DND-41 (cell line): ENCODE data around the gene DYNLT3.

ENCODE experiments used
- ATAC-seq: fragments of 200-7000 bp; cut with Tn5 transposase; 3 replicates; pipeline ENCODE4 v1.9.1; 2021; ENCODE audit warnings: low read depth; ENCODE audit not compliant: insufficient read depth
- DNase-seq: peaks from one replicate; pipeline ENCODE4 v3.0.0-alpha.2; 2020
- H2AFZ ChIP-seq: 2 replicates; pipeline ENCODE4 v1.6.0; 2012; ENCODE audit warnings: low read depth, low read length
- H3K27ac ChIP-seq: 2 replicates; pipeline ENCODE4 v1.5.1; 2012; ENCODE audit warnings: low read length, inconsistent platforms
- H3K27me3 ChIP-seq: fragments of 200-600 bp; sonication (generic); 2 replicates; pipeline ENCODE4 v1.6.0; 2012; ENCODE audit warnings: low read length, mild to moderate bottlenecking, inconsistent platforms; ENCODE audit not compliant: insufficient read depth, poor library complexity
- H3K36me3 ChIP-seq: 2 replicates; pipeline ENCODE4 v1.5.1; 2012; ENCODE audit warnings: low read length, inconsistent platforms; ENCODE audit not compliant: insufficient read depth
- H3K4me1 ChIP-seq: 2 replicates; pipeline ENCODE4 v1.5.1; 2012; ENCODE audit warnings: mild to moderate bottlenecking, low read length; ENCODE audit not compliant: insufficient read depth
- H3K4me2 ChIP-seq: 2 replicates; pipeline ENCODE4 v1.6.0; 2012; ENCODE audit warnings: mild to moderate bottlenecking, moderate library complexity, low read length, inconsistent platforms; ENCODE audit not compliant: insufficient read depth
- H3K4me3 ChIP-seq, 2 experiments: fragments of 200-600 bp in 1 of 2; shearing (Covaris generic) in 1 of 2; 2 replicates each; pipeline ENCODE4 v1.5.1; 2012 to 2016; ENCODE audit warnings: inconsistent platforms in 2 of 2, low read length in 2 of 2, mild to moderate bottlenecking in 2 of 2, low read depth in 1 of 2, moderate library complexity in 1 of 2
- H3K79me2 ChIP-seq: 2 replicates; pipeline ENCODE4 v1.6.0; 2012; ENCODE audit warnings: low read length, inconsistent platforms; ENCODE audit not compliant: insufficient read depth
- H3K9ac ChIP-seq: 2 replicates; pipeline ENCODE4 v1.6.0; 2012; ENCODE audit warnings: low read depth, mild to moderate bottlenecking, inconsistent platforms, low read length, moderate library complexity
- H3K9me3 ChIP-seq: 2 replicates; pipeline ENCODE4 v1.5.1; 2012; ENCODE audit warnings: low read length, moderate library complexity, mild to moderate bottlenecking, inconsistent platforms; ENCODE audit not compliant: insufficient read depth, severe bottlenecking
- H4K20me1 ChIP-seq: 2 replicates; pipeline ENCODE4 v1.6.0; 2012; ENCODE audit warnings: low read length; ENCODE audit not compliant: insufficient read depth
- EZH2 ChIP-seq: IDR thresholded peaks from 3 replicates; pipeline ENCODE4 v1.6.1; 2012; ENCODE audit warnings: borderline replicate concordance, low read depth, mild to moderate bottlenecking, moderate library complexity, low read length, inconsistent platforms; ENCODE audit not compliant: severe bottlenecking
- TF ChIP-seq, protein P1 (sequence below): IDR thresholded peaks from 2 replicates; pipeline ENCODE4 v1.5.1; 2012; ENCODE audit warnings: borderline replicate concordance, low read length, moderate library complexity, mild to moderate bottlenecking; ENCODE audit not compliant: poor library complexity, severe bottlenecking; ENCODE audit errors: extremely low read depth

The DYNLT3 gene

DNA sequence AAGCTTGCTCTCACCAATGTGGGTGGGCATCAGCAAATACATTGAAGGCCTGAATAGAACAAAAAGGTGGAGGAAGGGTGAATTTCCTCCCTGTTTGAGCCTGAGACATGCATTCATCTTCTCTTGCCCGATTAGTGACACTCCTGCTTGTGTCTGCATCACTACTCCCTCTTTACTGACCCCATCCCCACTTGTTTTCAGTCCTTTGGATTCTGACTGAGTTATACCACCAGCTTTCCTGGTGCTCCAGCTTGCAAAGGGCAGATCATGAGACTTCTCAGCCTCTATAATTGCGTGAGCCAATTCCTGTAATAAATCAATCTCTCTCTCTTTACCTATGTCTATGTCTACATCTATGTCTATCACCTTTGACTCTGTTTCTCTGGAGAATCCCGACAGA lies 47.4 kb upstream of the DYNLT3 start:
- Histone ChIP-seq H3K27me3 (no peaks in the 10 kb centered on the region), H3K4me1 (no peaks in the 10 kb centered on the region), H3K79me2 (no peaks in the 10 kb centered on the region), H3K9ac (no peak overlapping the region), H3K9me3 (no peaks in the 10 kb centered on the region), H2AFZ (no peak overlapping the region), H3K4me2 (no peak overlapping the region), H4K20me1 (no peaks in the 10 kb centered on the region), H3K4me3 (no peak overlapping the region), H3K36me3 (no peaks in the 10 kb centered on the region), H3K27ac (no peak overlapping the region)
- TF ChIP-seq EZH2: no peak
- TF ChIP-seq, protein P1, sequence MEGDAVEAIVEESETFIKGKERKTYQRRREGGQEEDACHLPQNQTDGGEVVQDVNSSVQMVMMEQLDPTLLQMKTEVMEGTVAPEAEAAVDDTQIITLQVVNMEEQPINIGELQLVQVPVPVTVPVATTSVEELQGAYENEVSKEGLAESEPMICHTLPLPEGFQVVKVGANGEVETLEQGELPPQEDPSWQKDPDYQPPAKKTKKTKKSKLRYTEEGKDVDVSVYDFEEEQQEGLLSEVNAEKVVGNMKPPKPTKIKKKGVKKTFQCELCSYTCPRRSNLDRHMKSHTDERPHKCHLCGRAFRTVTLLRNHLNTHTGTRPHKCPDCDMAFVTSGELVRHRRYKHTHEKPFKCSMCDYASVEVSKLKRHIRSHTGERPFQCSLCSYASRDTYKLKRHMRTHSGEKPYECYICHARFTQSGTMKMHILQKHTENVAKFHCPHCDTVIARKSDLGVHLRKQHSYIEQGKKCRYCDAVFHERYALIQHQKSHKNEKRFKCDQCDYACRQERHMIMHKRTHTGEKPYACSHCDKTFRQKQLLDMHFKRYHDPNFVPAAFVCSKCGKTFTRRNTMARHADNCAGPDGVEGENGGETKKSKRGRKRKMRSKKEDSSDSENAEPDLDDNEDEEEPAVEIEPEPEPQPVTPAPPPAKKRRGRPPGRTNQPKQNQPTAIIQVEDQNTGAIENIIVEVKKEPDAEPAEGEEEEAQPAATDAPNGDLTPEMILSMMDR: no peak
- DNase-seq (no peak), ATAC-seq (no peak)

GRCh38 chrX:37888010-37888409 lies 40.6 kb upstream of the DYNLT3 start:
- Histone ChIP-seq H3K9me3 (no peaks in the 10 kb centered on the region), H4K20me1 (no peaks in the 10 kb centered on the region), H3K4me3 (no peak overlapping the region), H3K27ac (no peak overlapping the region), H3K4me2 (no peak overlapping the region), H2AFZ (no peak overlapping the region), H3K27me3 (no peaks in the 10 kb centered on the region), H3K9ac (no peak overlapping the region), H3K79me2 (no peaks in the 10 kb centered on the region), H3K36me3 (no peaks in the 10 kb centered on the region), H3K4me1 (no peaks in the 10 kb centered on the region)
- ATAC-seq (no peak), DNase-seq (no peak)
- TF ChIP-seq, protein P1: no peak
- TF ChIP-seq EZH2: no peak

GRCh38 chrX:37887347-37887746 lies 40.0 kb upstream of the DYNLT3 start:
- no peaks in the 10 kb centered on the region for H4K20me1 ChIP-seq
- H3K9me3 ChIP-seq: no peaks in the 10 kb centered on the region
- no peaks in the 10 kb centered on the region for H3K79me2 ChIP-seq
- no peak overlapping the region for H3K4me3 ChIP-seq
- no peaks in the 10 kb centered on the region for H3K27me3 ChIP-seq
- no peaks in the 10 kb centered on the region for H3K36me3 ChIP-seq
- H3K27ac ChIP-seq: no peak overlapping the region
- no peak for DNase-seq
- no peak overlapping the region for H3K9ac ChIP-seq
- no peak overlapping the region for H3K4me2 ChIP-seq
- TF ChIP-seq, protein P1: no peak
- no peak for TF ChIP-seq EZH2
- H2AFZ ChIP-seq: no peak overlapping the region
- no peaks in the 10 kb centered on the region for H3K4me1 ChIP-seq
- ATAC-seq: no peak

DNA sequence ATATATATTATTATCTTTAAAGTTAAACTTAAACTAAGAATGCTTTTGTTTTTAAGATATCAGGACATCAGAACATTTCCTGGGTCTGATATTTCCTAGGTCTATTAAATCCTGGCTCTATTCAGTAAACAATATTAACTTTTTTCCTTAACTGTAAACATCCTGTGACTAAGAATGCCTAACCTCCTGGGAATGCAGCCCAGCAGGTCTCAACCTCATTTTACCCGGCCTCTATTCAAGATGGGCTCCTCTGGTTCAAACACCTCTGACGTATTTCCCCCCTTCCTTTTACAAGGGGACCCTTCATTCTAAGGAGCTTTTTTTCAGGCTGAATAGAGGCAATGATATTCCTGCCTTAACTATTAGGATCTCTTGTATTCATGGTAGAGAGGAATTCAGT lies 35.8 kb upstream of the DYNLT3 start:
- Histone ChIP-seq H3K4me2 (no peak overlapping the region), H3K4me1 (no peaks in the 10 kb centered on the region), H3K36me3 (no peaks in the 10 kb centered on the region), H3K79me2 (no peaks in the 10 kb centered on the region), H2AFZ (no peak overlapping the region), H4K20me1 (no peaks in the 10 kb centered on the region), H3K27ac (no peak overlapping the region), H3K9me3 (no peaks in the 10 kb centered on the region), H3K9ac (no peak overlapping the region), H3K4me3 (no peak overlapping the region), H3K27me3 (no peaks in the 10 kb centered on the region)
- DNase-seq (no peak), ATAC-seq (no peak)
- TF ChIP-seq EZH2: no peak
- TF ChIP-seq, protein P1: no peak
